DOHH2 (cell line): ENCODE results near the gene SOST.

ENCODE experiments used
- H3F3A ChIP-seq: fragments of 200-600 bp; sonication (generic), shearing (Covaris generic); 2 replicates; pipeline ENCODE4 v1.6.0; 2016; ENCODE audit warnings: antibody characterized with exemption, mild to moderate bottlenecking; ENCODE audit not compliant: control insufficient read depth, insufficient read depth
- H3K27ac ChIP-seq: fragments of 200-600 bp; sonication (generic); 2 replicates; pipeline ENCODE4 v1.5.1; 2014; ENCODE audit warnings: low read depth, mild to moderate bottlenecking, low read length, moderate library complexity
- H3K27me3 ChIP-seq: fragments of 200-600 bp; sonication (generic); 2 replicates; pipeline ENCODE4 v1.6.1; 2014; ENCODE audit warnings: mild to moderate bottlenecking, low read length, mixed read lengths; ENCODE audit not compliant: control insufficient read depth
- H3K36me3 ChIP-seq: fragments of 200-600 bp; sonication (generic); 2 replicates; pipeline ENCODE4 v1.6.1; 2014; ENCODE audit warnings: mild to moderate bottlenecking, low read length, moderate library complexity, mixed read lengths; ENCODE audit not compliant: control insufficient read depth
- H3K4me1 ChIP-seq: fragments of 200-600 bp; sonication (generic); 2 replicates; pipeline ENCODE4 v1.6.1; 2014; ENCODE audit warnings: mild to moderate bottlenecking, low read length, mixed read lengths; ENCODE audit not compliant: control insufficient read depth
- H3K4me2 ChIP-seq: fragments of 200-600 bp; sonication (generic); 2 replicates; pipeline ENCODE4 v1.6.0; 2014; ENCODE audit warnings: mild to moderate bottlenecking, low read length, moderate library complexity
- H3K4me3 ChIP-seq: fragments of 200-600 bp; sonication (generic); 2 replicates; pipeline ENCODE4 v1.5.1; 2014; ENCODE audit warnings: mild to moderate bottlenecking, low read length, mixed read lengths
- H3K79me2 ChIP-seq: fragments of 200-600 bp; sonication (generic); 2 replicates; pipeline ENCODE4 v1.6.1; 2014; ENCODE audit warnings: mild to moderate bottlenecking, low read length, mixed read lengths; ENCODE audit not compliant: control insufficient read depth
- H3K9me2 ChIP-seq: fragments of 200-600 bp; sonication (generic); replicated peaks from 2 replicates; pipeline ENCODE4 v1.6.1; 2014; ENCODE audit warnings: mild to moderate bottlenecking, low read length, mixed read lengths; ENCODE audit not compliant: control insufficient read depth
- H3K9me3 ChIP-seq: fragments of 200-600 bp; sonication (generic); 2 replicates; pipeline ENCODE4 v1.6.1; 2014; ENCODE audit warnings: antibody characterized with exemption, low read length, mixed read lengths; ENCODE audit not compliant: control insufficient read depth, insufficient read depth
- H4K20me1 ChIP-seq: fragments of 200-600 bp; sonication (generic); 2 replicates; pipeline ENCODE4 v1.6.0; 2014; ENCODE audit warnings: low read depth, mild to moderate bottlenecking, antibody characterized with exemption, low read length, moderate library complexity; ENCODE audit not compliant: control insufficient read depth, insufficient read depth
- EZH2phosphoT487 ChIP-seq: fragments of 200-600 bp; sonication (generic); IDR thresholded peaks from 2 replicates; pipeline ENCODE4 v1.6.1; 2017; ENCODE audit warnings: borderline replicate concordance, mild to moderate bottlenecking, antibody characterized with exemption, low read length, moderate library complexity, mixed read lengths
- TF ChIP-seq, protein P1 (sequence below): fragments of 200-600 bp; sonication (generic); IDR thresholded peaks from one replicate; pipeline ENCODE4 v1.5.1; 2014; ENCODE audit warnings: antibody characterized with exemption, mild to moderate bottlenecking, low read depth, low read length; ENCODE audit not compliant: poor library complexity, severe bottlenecking

SOST gene

DNA sequence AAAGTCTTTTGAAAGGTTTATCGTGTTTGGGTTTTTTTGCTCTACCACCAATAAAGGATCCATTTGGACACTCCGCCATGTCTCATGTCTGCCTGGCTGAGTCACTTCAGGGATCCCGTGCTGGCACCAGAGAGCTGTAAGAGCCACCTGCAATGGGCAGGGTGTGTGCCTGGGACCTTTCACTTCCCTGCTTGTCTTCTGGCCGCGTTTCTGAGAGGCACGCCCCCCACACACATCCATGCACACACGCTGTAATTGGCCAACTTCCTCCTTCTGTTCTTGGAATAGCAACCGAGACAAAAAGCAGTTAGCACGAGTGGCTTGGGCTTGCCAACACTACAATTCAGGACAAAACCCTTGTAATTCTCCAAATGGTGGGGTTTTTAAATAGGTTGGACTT is 9.8 kb upstream of the SOST start:
- Histone ChIP-seq H3K4me3 (no peak overlapping the region), H3K9me2 (no peaks in the 10 kb centered on the region), H3K27ac (no peak overlapping the region), H3F3A (no peaks in the 10 kb centered on the region), H4K20me1 (0 out of 2 replicates have a peak, but pooled peaks cover 2% of the 10 kb centered on the region), H3K79me2 (no peaks in the 10 kb centered on the region), H3K4me1 (peaks cover 12% of the 10 kb centered on the region), H3K36me3 (no peaks in the 10 kb centered on the region), H3K27me3 (no peaks in the 10 kb centered on the region), H3K9me3 (no peaks in the 10 kb centered on the region), H3K4me2 (peak overlapping the region; percentile 39)
- TF ChIP-seq EZH2phosphoT487 = no peak
- TF ChIP-seq, protein P1, sequence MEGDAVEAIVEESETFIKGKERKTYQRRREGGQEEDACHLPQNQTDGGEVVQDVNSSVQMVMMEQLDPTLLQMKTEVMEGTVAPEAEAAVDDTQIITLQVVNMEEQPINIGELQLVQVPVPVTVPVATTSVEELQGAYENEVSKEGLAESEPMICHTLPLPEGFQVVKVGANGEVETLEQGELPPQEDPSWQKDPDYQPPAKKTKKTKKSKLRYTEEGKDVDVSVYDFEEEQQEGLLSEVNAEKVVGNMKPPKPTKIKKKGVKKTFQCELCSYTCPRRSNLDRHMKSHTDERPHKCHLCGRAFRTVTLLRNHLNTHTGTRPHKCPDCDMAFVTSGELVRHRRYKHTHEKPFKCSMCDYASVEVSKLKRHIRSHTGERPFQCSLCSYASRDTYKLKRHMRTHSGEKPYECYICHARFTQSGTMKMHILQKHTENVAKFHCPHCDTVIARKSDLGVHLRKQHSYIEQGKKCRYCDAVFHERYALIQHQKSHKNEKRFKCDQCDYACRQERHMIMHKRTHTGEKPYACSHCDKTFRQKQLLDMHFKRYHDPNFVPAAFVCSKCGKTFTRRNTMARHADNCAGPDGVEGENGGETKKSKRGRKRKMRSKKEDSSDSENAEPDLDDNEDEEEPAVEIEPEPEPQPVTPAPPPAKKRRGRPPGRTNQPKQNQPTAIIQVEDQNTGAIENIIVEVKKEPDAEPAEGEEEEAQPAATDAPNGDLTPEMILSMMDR = no peak

DNA sequence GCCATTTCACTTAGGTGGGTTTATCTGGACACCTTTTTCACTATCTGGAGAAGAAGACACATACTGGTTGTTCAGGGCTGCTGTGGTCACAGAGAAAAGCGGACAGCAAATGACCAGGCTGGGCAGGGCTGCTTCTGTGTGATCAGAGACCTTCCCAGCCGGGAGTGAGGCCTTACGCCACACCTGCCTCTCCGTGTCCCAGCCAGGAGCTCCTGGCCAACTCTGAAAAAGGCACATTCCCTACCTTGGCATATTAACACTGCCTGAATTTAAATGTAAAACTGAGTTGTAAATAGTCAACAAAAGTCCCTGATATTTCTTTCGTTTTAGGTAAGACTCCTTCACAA is 9.1 kb upstream of the SOST start:
- H3K9me3 ChIP-seq = no peaks in the 10 kb centered on the region
- no peaks in the 10 kb centered on the region for H3F3A ChIP-seq
- TF ChIP-seq, protein P1 = no peak
- no peak for TF ChIP-seq EZH2phosphoT487
- H3K9me2 ChIP-seq = no peaks in the 10 kb centered on the region
- H3K4me3 ChIP-seq = no peak overlapping the region
- no peaks in the 10 kb centered on the region for H3K27me3 ChIP-seq
- H4K20me1 ChIP-seq = 0 out of 2 replicates have a peak, but pooled peaks cover 2% of the 10 kb centered on the region
- peaks cover 10% of the 10 kb centered on the region for H3K4me1 ChIP-seq
- H3K27ac ChIP-seq = no peak overlapping the region
- no peak overlapping the region for H3K4me2 ChIP-seq
- no peaks in the 10 kb centered on the region for H3K79me2 ChIP-seq
- no peaks in the 10 kb centered on the region for H3K36me3 ChIP-seq

DNA sequence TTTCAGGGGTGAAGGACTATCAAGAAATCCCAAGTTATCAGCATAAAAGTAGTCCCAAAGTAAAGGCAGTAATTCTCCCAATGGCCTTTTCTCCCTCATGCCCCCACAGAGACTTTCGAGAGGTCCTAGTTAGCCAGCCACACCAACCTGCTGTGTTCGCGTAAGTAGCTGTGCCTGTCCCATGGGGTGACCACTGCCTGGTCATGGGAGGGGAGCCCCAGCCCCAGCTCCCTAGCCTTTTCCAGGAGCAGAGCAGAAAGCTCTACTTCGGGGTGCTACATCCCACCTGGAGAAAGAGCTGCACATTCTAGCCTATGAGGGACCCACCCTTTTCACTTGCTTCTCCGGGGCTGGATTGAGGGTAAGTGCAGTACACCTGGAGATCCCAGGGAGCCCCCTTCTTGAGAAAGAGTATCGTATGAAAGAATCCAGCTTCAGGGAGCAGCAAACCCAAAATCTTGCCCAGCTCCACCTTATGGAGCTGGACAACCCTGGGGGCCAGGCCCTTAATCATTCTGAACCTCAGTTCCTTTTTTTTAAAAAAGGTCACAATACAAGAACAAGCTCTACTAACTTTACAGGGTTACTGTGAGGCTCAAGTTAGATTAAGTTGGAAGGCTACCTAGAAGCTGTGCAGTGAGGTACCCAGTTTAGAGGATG is 8.6 kb upstream of the SOST start:
- Histone ChIP-seq H3K4me2 (no peak overlapping the region), H3K36me3 (no peaks in the 10 kb centered on the region), H3K27me3 (no peaks in the 10 kb centered on the region)

More for the DNA sequence above, 8.6 kb upstream of the SOST start:
- H3K4me1 ChIP-seq = peaks cover 10% of the 10 kb centered on the region
- H3K79me2 ChIP-seq = no peaks in the 10 kb centered on the region
- H3K4me3 ChIP-seq = no peak overlapping the region
- no peak overlapping the region for H3K27ac ChIP-seq
- no peaks in the 10 kb centered on the region for H3F3A ChIP-seq
- no peaks in the 10 kb centered on the region for H3K9me2 ChIP-seq
- TF ChIP-seq, protein P1 = no peak
- no peak for TF ChIP-seq EZH2phosphoT487
- no peaks in the 10 kb centered on the region for H3K9me3 ChIP-seq
- 0 out of 2 replicates have a peak, but pooled peaks cover 2% of the 10 kb centered on the region for H4K20me1 ChIP-seq
